IPS-NIHi7 (cell line): Measurements from ENCODE around the gene TARBP1.
"Not testable (repeated sequence)": the region's sequence is repeated elsewhere in the genome, so short reads cannot be mapped to it uniquely, and the experiment has no call there.

ENCODE experiments used
- DNase-seq: peaks from one replicate; pipeline ENCODE4 v3.0.0; 2012; ENCODE audit warnings: mixed read lengths; ENCODE audit errors: extremely low spot score

The TARBP1 gene

GRCh38 chr1:234435620-234436019, 43.4 kb downstream of the TARBP1 start:
- DNase-seq: no peak

DNA sequence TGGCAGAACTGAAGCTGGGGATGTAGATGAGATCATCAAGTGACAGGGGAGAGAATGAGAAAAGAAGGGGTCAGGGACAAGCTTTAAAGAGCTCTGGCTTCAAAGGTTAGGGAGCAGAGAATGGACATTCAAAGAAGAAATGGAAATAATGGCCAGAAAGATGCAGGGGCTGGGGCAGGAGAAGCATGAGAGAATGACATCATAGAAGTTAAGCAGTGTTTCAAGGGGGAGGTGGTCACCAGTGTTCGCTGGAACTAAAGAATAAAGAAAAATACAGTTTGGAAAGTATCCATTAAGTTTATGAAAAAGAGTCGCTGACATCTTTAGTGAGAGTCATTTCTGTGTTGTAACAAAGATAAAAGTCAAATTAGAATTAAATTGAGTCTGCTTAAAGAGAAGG, 44.3 kb downstream of the TARBP1 start:
- no peak for DNase-seq

- DNase-seq: no peak
These were observed 45.3 kb downstream of the TARBP1 start for GRCh38 chr1:234433563-234434285.

DNA sequence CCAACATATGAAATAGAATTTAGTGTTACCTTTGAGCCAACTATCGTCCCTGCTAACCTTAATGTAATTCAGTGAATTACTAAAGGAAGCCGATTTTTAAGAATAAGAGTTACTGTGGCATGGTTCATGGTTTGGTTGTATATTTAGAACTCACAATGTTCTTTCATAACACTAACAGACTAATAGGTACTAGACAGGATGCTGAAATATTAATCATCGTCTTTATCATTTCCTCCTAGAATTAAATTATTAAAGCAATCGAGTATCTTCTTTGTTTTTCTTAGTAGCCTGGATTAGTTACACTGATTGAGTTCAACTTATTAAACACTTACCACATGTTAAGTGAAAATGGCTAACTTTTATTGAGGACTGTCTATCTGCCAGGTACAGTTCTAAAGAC, 47.7 kb downstream of the TARBP1 start:
- DNase-seq: no peak

GRCh38 chr1:234430691-234431090, 48.3 kb downstream of the TARBP1 start:
- no peak for DNase-seq

- no peak for DNase-seq
These were observed 49.6 kb downstream of the TARBP1 start for GRCh38 chr1:234429434-234429806.

GRCh38 chr1:234427950-234428646, 50.9 kb downstream of the TARBP1 start:
- no peak for DNase-seq

DNA sequence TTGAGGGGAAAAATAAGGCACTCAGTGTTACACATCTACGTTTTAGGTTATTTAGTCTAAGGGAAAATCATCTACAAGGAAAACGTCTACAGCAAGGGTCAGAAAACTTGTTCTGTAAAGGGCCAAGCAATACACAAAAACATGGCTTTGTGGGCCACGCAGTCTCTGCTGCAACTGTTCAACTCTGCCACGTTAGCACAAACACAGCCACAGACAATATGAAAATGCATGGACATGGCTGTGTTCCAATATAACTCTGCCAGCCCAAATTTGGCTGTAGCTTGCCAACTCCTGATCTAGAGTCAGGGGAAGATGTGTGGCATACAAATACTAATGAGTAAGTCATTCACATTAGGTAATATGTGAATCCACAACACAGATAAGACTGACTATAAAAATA, 65.0 kb downstream of the TARBP1 start:
- DNase-seq: no peak

DNA sequence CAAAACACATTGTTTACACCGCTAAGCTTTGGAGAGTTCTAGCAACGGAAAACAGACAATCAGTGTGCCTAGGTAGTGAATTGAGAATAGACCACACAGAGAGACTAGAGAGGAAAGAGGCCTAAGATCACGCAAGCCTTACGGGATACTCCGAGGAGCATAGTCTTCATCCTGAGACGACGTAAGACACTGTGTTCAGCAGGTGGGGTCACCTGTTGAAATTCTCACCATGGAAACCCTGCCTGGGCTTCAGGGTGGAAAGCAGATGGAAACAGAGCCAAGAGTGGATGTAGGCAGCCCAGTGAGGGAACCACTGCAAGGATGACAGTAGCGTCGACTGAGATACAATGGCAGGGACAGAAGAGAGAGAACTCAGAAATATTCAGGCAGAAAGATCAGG, 65.5 kb downstream of the TARBP1 start:
- no peak for DNase-seq

DNA sequence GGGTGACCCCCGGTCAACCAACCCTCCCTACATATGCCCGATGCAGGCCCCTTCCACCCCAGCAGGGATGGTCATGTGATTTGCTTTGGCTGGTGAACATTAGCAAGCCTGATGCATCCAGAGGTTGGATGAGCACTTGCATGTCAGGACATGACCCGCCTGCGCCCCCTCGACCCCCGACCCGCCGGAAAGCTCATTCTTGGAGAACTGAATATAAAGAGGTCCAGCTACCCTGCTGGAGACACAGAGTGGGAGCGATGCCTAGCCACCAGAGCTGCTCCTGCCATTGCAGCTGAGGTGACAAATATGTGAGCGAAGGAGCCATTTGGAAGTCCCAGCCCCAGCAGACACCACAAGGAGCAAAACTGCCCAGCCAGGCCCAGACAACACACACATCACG, 66.1 kb downstream of the TARBP1 start:
- DNase-seq: no peak

DNA sequence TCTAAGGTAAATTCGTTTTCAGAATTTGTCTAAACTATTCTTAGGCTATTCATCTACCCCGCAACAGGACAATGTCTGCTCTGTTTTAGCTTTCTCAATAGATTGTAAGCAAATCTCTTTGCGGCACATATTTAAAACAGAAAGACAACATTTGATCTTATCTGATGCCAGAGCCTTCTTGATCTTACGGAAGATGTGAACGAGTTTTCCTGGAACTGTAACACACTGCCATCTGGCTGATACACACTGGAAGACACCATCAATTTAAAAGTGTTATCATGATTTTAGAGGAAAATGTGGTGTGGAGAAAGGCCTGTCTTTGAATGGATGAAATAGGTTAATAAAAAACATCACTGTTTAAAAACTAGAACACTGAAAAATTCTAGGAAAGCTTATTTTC, 69.7 kb downstream of the TARBP1 start:
- DNase-seq: no peak

- no peak for DNase-seq
These were observed 70.2 kb downstream of the TARBP1 start for GRCh38 chr1:234408757-234409156.

GRCh38 chr1:234406871-234407270, 72.1 kb downstream of the TARBP1 start:
- DNase-seq: no peak

- no peak for DNase-seq
These were observed 73.3 kb downstream of the TARBP1 start for GRCh38 chr1:234405676-234406075.

- no peak for DNase-seq
These were observed 76.0 kb downstream of the TARBP1 start for GRCh38 chr1:234402939-234403338.

GRCh38 chr1:234401658-234402057, 77.3 kb downstream of the TARBP1 start:
- DNase-seq: no peak

- DNase-seq: no peak
These were observed 78.2 kb downstream of the TARBP1 start for GRCh38 chr1:234400773-234401172.

- DNase-seq: not testable (repeated sequence)
These were observed 79.5 kb downstream of the TARBP1 start for GRCh38 chr1:234399515-234399914.

- no peak for DNase-seq
These were observed 80.1 kb downstream of the TARBP1 start for GRCh38 chr1:234398849-234399381.

GRCh38 chr1:234397732-234398131, 81.2 kb downstream of the TARBP1 start:
- DNase-seq: no peak

DNA sequence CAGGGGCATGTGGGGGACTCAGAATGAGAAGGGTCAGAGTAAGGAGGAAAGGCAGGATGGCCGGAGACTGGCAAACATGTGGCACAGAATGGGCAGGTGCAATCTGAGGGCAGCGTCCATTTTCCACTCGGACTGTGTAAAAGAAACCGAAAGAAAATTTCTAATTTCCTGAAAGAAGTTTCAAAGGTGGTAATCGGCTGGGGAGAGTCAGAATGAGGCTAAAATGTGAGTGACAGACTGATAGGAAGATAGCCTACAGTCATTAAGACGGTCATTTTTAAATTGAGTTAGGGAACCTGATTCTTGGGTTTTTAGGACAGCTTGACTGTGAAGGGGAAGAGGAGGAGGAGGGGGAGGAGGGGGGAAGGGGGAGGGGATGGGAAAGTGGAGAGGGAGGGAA, 82.1 kb downstream of the TARBP1 start:
- no peak for DNase-seq

DNA sequence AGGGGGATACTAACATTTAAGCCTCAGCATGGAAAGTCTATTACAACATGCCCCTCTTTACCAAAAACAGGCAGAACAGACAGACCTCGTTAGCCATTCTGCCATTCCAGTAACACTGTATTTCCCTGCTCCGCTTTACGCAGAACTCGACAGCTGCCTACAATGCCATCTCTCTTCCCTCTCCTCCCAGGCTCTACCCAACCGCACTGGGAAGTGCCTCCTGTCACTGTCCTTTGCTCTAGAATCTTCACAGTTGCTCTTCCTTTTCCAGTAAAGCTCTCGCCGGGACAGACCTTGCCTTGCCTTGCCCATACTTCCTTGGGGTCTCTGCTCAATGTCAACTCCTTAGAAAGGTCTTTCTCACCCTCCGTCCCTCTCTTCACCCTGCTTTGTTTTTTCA, 82.9 kb downstream of the TARBP1 start:
- no peak for DNase-seq

DNA sequence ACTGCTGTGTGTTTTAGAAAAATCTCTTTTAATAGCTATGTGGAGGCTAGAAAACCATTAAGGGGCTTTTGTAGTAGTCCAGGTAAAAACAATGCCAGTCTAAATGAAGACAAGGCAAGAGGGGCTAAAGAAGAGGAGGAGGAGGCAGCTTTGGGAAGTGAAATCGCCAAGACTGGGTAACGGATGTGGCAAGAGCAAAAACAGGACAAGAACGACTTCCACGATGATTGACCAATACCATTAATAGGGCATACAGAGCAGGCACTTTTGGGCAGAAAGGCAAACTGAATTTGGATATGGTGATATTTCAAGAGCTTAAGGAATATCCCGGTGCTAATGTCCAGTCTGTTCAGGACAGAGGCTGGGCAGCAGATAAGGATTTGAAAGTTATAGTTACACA, 83.7 kb downstream of the TARBP1 start:
- no peak for DNase-seq
